PC-9 (cell line): Measurements from ENCODE around the gene AKAP6. TPM values are rescaled to one million over a fixed set of nuclear protein-coding genes. Genes with fewer than 3 reads are reported as not detected.

Experiments
- BruUV-seq: library from RNA; stranded (reverse); fragments of 400-500 nt; replicated peaks from 2 replicates; lab custom pipeline; 2021; lab: Mats Ljungman, UMichigan
- CTCF ChIA-PET: fragments of 300-600 bp; sonication (Branson Sonifier 250); formaldehyde crosslinking; loops from one replicate; lab custom pipeline; 2022; ENCODE audit warnings: antibody characterized with exemption; lab: Charles Lee
- POLR2A ChIA-PET: fragments of 300-600 bp; sonication (Branson Sonifier 250); formaldehyde crosslinking; loops from one replicate; lab custom pipeline; 2022; ENCODE audit warnings: antibody characterized with exemption; ENCODE audit not compliant: unreplicated experiment; lab: Charles Lee
- DNase-seq, 2 experiments: peaks; one replicate each; pipeline versions ENCODE4 v3.0.0 to v3.0.0-alpha.2; 2015 to 2022; ENCODE audit warnings: mixed read lengths in 1 of 2
- H2AFZ ChIP-seq: fragments of 200-600 bp; sonication (generic); 2 replicates; pipeline ENCODE4 v1.8.1; 2017; ENCODE audit warnings: antibody characterized with exemption
- H3F3A ChIP-seq: fragments of 200-600 bp; sonication (generic); 2 replicates; pipeline ENCODE4 v1.8.1; 2017; ENCODE audit warnings: antibody characterized with exemption, mild to moderate bottlenecking, low read depth; ENCODE audit not compliant: insufficient read depth
- H3K27ac ChIP-seq: fragments of 200-600 bp; sonication (generic); 2 replicates; pipeline ENCODE4 v1.6.1; 2016; ENCODE audit warnings: mixed run types
- H3K27me3 ChIP-seq: fragments of 200-600 bp; sonication (generic); 2 replicates; pipeline ENCODE4 v1.6.1; 2016; ENCODE audit warnings: low read depth, mixed run types; ENCODE audit not compliant: insufficient read depth
- H3K36me3 ChIP-seq: fragments of 200-600 bp; sonication (generic); 2 replicates; pipeline ENCODE4 v1.6.1; 2016; ENCODE audit warnings: low read depth, mixed run types
- H3K4me1 ChIP-seq: fragments of 200-600 bp; sonication (generic); replicated peaks from 2 replicates; pipeline ENCODE4 v1.6.1; 2016; ENCODE audit warnings: mixed run types; ENCODE audit not compliant: insufficient read depth
- H3K4me2 ChIP-seq: fragments of 200-600 bp; sonication (generic); 2 replicates; pipeline ENCODE4 v1.6.1; 2017; ENCODE audit warnings: mixed run types
- H3K4me3 ChIP-seq: fragments of 200-600 bp; sonication (generic); 2 replicates; pipeline ENCODE4 v1.6.1; 2016; ENCODE audit warnings: mixed run types
- H3K79me2 ChIP-seq: fragments of 200-600 bp; sonication (generic); 2 replicates; pipeline ENCODE4 v1.6.1; 2017; ENCODE audit warnings: low read depth, mixed run types
- H3K9me2 ChIP-seq: fragments of 200-600 bp; sonication (generic); 2 replicates; pipeline ENCODE4 v1.8.1; 2017; ENCODE audit warnings: mild to moderate bottlenecking; ENCODE audit not compliant: insufficient read depth
- H3K9me3 ChIP-seq: fragments of 200-600 bp; sonication (generic); 2 replicates; pipeline ENCODE4 v1.8.1; 2016; ENCODE audit warnings: low read depth; ENCODE audit not compliant: insufficient read depth
- H4K20me1 ChIP-seq: fragments of 200-600 bp; sonication (generic); 2 replicates; pipeline ENCODE4 v1.8.1; 2017; ENCODE audit not compliant: insufficient read depth
- EZH2 ChIP-seq: fragments of 200-600 bp; sonication (generic); IDR thresholded peaks from 2 replicates; pipeline ENCODE4 v1.8.0; 2017; ENCODE audit warnings: antibody characterized with exemption, low read depth
- intact Hi-C: fragments of 100-400 bp; cut with micrococcal nuclease; formaldehyde crosslinking; loops from one replicate; pipeline ENCODE4 v1.10.0; 2022; ENCODE audit not compliant: unreplicated experiment
- total RNA-seq: library from RNA; stranded (reverse); gene quantifications from 2 replicates; pipeline ENCODE4 v1.2.3, GENCODE V29; 2021
- TF ChIP-seq, protein P1 (sequence below): fragments of 200-600 bp; sonication (generic); conservative IDR thresholded peaks from 2 replicates; pipeline ENCODE4 v1.6.1; 2017; ENCODE audit warnings: mixed run types, antibody characterized with exemption, mild to moderate bottlenecking, moderate library complexity

Gene AKAP6
- total RNA-seq, 1 experiment from 2014 or later = 2.8 TPM

DNA sequence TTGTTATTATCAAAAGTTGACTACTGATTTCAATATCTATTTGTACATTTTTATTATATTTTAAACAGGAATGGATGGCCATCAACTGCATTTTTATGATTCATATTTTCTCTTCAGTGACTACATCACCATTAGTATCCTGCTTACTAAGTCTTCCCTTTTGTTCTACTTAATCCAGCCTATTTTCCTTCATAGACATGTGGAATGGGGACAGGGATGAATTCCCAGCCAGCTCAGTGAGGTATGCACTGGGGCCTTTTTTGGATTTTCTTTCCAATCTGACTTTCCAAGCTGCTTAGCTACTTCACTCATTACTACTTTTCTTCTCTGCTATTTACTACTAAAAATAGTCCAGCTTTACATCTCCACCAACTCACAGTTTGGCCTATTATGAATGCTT lies 38.4 kb downstream of the AKAP6 start:
- no peak overlapping the region for H3K27ac ChIP-seq
- no peak overlapping the region for H2AFZ ChIP-seq
- no peaks in the 10 kb centered on the region for H4K20me1 ChIP-seq
- H3K9me3 ChIP-seq = no peaks in the 10 kb centered on the region
- no peak overlapping the region for H3K4me2 ChIP-seq
- TF ChIP-seq, protein P1, sequence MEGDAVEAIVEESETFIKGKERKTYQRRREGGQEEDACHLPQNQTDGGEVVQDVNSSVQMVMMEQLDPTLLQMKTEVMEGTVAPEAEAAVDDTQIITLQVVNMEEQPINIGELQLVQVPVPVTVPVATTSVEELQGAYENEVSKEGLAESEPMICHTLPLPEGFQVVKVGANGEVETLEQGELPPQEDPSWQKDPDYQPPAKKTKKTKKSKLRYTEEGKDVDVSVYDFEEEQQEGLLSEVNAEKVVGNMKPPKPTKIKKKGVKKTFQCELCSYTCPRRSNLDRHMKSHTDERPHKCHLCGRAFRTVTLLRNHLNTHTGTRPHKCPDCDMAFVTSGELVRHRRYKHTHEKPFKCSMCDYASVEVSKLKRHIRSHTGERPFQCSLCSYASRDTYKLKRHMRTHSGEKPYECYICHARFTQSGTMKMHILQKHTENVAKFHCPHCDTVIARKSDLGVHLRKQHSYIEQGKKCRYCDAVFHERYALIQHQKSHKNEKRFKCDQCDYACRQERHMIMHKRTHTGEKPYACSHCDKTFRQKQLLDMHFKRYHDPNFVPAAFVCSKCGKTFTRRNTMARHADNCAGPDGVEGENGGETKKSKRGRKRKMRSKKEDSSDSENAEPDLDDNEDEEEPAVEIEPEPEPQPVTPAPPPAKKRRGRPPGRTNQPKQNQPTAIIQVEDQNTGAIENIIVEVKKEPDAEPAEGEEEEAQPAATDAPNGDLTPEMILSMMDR = no peak
- no peak for TF ChIP-seq EZH2
- no peaks in the 10 kb centered on the region for H3K36me3 ChIP-seq
- H3K9me2 ChIP-seq = no peaks in the 10 kb centered on the region
- H3K79me2 ChIP-seq = no peaks in the 10 kb centered on the region
- intact Hi-C loops = no loop called here
- H3K4me1 ChIP-seq = peaks cover 18% of the 10 kb centered on the region
- ChIA-PET CTCF (no interaction called here), POLR2A (no interaction called here)
- no peaks in the 10 kb centered on the region for H3F3A ChIP-seq
- DNase-seq = no peak
- H3K4me3 ChIP-seq = no peak overlapping the region
- no peaks in the 10 kb centered on the region for H3K27me3 ChIP-seq
- no TSS peak for BruUV-seq

GRCh38 chr14:32368107-32368506 lies 39.0 kb downstream of the AKAP6 start:
- DNase-seq = no peak
- intact Hi-C loops = no loop called here
- TF ChIP-seq EZH2 = no peak
- TF ChIP-seq, protein P1 = no peak
- Histone ChIP-seq H2AFZ (no peak overlapping the region), H3K4me1 (peaks cover 18% of the 10 kb centered on the region), H3K4me2 (no peak overlapping the region), H3K9me3 (no peaks in the 10 kb centered on the region), H3K27ac (no peak overlapping the region), H3K27me3 (no peaks in the 10 kb centered on the region), H3K4me3 (no peak overlapping the region), H3K36me3 (no peaks in the 10 kb centered on the region), H3F3A (no peaks in the 10 kb centered on the region), H3K9me2 (no peaks in the 10 kb centered on the region), H4K20me1 (no peaks in the 10 kb centered on the region), H3K79me2 (no peaks in the 10 kb centered on the region)
- ChIA-PET CTCF (no interaction called here), POLR2A (no interaction called here)
- BruUV-seq = no TSS peak

GRCh38 chr14:32370714-32371113 lies 41.6 kb downstream of the AKAP6 start:
- CTCF ChIA-PET = no interaction called here
- Histone ChIP-seq H3K79me2 (no peaks in the 10 kb centered on the region), H3K4me2 (peak overlapping the region; percentile 37; the same call in 1 of the 2 replicates), H2AFZ (0 out of 2 replicates have a peak overlapping the region, but pooled peaks have one; percentile 44), H3K4me1 (peaks cover 18% of the 10 kb centered on the region), H3K4me3 (no peak overlapping the region), H4K20me1 (no peaks in the 10 kb centered on the region), H3K27me3 (no peaks in the 10 kb centered on the region), H3K9me2 (no peaks in the 10 kb centered on the region), H3K9me3 (no peaks in the 10 kb centered on the region), H3K27ac (peak overlapping the region; percentile 57), H3K36me3 (no peaks in the 10 kb centered on the region), H3F3A (no peaks in the 10 kb centered on the region)
- POLR2A ChIA-PET = no interaction called here
- DNase-seq = peak in 1 of 2 experiments; percentile 66
- TF ChIP-seq EZH2 = no peak
- TF ChIP-seq, protein P1 = no peak
- intact Hi-C loops = no loop called here
- no TSS peak for BruUV-seq
